Midbrain (tissue), 1 donor: ENCODE results near the gene C11orf91.
A peak's percentile ranks its signal among the peaks of the same experiment; 100 is the strongest.
"Not testable (repeated sequence)": the region's sequence is repeated elsewhere in the genome, so short reads cannot be mapped to it uniquely, and the experiment has no call there.

ENCODE experiments used
- DNase-seq: peaks from one replicate; lab custom pipeline; 2025; lab: John Stamatoyannopoulos, UW

The C11orf91 gene, protein sequence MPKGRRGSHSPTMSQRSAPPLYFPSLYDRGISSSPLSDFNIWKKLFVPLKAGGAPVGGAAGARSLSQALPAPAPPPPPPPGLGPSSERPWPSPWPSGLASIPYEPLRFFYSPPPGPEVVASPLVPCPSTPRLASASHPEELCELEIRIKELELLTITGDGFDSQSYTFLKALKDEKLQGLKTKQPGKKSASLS

DNA sequence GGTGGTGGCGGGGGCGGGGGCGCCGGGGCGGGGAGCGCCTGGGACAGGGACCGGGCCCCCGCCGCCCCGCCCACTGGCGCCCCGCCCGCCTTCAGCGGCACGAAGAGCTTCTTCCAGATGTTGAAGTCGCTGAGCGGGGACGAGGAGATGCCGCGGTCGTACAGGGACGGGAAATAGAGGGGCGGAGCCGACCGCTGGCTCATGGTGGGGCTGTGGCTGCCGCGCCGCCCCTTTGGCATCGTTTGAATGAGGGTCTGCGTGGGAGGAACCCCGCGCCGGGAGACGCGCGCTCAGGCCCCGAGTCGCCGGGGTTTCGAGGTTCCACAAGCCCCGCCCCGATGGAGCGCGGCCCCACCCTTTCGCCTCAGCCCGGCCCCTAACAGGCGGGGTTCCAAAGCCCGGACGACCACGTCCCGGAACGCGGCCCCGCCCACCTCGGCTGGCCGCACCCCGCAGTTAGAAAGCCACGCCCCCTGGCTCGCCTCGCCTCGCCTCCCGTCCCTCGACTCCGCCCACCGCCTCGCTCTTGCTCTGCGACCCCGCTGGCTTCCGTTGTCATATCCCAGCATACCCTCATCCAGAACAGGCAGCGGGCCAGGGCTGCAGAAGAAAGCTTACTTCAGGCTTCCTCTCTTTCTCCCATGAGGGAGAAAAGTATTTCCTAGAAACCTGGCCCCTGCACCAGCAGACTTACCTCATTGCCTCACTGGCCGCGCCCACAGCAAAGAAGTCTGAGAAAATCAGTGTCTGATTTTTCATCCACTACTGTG lies at the start of gene C11orf91:
Gene C11orf91, minus strand, starts transcription at position 325 of the 770 bp plus-strand sequence. Its CDS starts 86 bp downstream, at position 239.
- peak; percentile 92 for DNase-seq

DNA sequence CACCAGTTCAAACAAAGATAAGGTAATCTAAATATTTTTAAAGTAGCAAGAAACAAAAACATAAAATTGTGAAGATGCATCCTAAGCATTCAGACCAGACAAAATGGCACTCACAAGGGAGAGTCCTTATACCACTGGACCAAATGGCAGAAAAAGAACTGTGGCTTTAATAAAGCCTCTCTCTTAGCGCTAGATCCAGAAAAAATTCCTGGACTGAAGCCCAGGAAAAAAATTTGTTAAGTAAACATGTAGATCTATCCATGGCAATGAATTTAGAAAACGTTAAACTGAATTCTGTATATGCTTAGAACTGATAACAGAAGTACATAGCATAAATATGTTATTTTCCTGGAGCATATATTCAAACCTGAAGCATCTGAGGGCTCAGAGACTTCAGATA lies 47.4 kb upstream of the C11orf91 start:
- no peak for DNase-seq

DNA sequence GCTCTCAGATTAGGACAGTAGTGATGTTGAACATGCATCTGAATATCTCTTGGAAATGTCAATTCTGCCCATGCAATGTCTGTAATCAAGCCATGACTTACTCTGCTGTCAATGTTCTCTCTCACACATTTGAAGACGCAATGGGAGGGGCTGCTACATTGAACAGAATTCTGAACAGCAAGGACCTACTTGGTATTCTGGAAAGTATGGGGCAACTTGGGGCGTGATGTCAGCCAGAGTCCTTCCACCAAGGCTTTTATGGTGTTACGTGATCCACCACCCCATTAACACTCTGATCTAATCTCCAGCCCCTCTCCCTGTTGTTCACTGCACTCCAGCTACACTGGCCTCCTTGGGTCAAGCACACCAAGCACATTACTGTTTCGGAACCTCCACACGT lies 42.7 kb upstream of the C11orf91 start:
- no peak for DNase-seq

DNA sequence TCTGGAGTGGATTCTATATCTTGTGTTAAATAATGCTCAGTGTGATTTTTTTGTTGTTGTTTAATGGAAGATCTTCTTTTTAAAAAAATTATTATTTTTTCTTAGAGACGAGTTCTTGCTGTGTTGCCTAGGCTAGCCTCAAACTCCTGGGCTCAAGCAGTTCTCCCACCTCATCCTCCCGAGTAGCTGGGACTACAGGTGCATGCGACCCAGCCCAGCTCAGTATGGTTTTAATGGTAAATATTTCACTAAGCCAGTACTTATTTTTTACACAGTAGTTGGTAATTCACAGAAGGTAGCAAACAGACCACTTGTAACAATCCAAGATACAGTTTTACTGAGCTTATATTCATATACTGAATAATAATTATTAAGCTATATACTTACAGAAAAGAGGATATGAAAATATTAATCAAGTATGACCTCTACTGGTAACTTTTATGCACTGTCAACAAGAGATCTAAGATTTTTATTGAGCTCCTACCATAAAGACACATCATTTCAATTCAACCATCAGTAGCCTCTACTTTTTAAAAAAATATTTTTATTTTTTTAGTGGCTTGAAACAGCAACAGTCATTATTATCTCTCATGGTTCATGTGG lies 41.7 kb upstream of the C11orf91 start:
- peak; percentile 10 for DNase-seq

DNA sequence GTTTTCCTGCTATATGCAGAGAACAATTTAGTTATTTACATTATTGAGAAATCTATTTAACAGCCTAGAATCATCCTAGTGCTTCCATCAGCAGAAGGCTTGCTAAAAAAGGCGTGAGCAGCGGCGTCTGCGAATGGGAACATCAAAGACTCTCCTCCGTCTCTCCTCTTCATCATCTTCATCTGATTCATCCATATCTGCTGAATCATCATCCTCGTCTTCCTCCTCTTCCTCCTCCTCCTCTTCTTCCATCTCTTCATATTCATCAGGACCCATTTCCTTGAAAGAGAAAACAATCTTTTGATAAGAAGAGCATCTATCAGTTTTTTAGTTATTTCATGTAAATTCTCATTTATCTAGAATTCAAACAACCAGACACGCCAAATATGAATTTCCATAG lies 41.2 kb upstream of the C11orf91 start:
- DNase-seq: no peak

DNA sequence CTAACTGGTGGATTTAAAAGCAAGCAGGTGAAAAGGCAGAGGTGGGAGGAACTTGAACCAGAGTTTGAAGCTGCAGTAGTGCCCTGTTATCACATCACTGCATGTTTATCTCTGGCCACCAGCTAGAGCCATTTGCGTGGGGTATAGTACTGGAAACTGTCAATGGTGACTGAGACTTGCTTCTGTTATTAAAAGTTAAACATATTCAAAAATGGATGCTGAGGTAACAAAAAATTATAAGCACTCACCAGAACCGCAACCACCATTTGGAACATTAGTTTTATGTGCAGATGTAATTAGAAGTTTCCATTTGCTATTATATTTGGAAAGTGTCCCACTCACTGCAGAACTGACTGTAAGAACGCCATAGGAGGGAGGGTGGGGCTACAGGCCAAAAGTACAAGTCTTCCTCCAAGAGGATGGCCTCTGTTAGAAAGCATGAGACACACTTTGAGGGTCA lies 36.8 kb upstream of the C11orf91 start:
- DNase-seq: no peak

DNA sequence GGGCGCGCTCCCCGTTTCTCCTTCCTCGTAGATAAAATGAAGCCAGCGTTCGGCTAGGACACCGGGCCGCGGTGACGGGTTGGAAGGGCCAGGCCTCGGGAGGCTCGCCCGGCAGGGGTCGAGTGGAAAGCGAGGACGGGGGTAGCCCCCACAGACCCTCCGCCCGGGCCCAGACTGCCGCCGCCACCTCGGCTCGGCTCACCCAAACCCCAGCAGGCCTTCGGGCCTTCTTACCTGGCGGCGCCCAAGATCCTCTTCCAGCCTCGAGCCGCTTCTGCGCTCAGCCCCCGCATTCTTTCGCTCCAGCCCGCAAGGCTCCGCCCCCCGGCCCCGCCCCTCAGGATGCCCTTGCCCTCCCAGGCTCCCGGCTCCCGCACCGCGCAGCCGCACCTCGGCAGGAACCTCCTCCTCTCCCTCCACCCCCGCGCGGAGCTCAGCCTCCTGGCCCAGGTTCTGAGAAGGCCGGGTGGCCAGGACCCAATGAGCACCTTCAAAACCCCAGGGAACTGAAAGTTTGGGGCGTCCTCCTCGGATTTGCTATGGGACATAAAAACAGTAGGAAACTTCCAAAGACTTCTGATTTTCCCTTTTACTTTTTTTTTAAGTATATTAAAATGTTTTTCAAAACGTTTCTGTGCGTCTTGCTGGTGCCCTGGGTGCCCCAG lies 35.7 kb upstream of the C11orf91 start, which contains the start of gene CD59:
Gene CD59, minus strand, starts transcription at position 276 of the 665 bp plus-strand sequence. CDS start 13,978 bp downstream, outside the sequence.
- DNase-seq: peak; percentile 90

DNA sequence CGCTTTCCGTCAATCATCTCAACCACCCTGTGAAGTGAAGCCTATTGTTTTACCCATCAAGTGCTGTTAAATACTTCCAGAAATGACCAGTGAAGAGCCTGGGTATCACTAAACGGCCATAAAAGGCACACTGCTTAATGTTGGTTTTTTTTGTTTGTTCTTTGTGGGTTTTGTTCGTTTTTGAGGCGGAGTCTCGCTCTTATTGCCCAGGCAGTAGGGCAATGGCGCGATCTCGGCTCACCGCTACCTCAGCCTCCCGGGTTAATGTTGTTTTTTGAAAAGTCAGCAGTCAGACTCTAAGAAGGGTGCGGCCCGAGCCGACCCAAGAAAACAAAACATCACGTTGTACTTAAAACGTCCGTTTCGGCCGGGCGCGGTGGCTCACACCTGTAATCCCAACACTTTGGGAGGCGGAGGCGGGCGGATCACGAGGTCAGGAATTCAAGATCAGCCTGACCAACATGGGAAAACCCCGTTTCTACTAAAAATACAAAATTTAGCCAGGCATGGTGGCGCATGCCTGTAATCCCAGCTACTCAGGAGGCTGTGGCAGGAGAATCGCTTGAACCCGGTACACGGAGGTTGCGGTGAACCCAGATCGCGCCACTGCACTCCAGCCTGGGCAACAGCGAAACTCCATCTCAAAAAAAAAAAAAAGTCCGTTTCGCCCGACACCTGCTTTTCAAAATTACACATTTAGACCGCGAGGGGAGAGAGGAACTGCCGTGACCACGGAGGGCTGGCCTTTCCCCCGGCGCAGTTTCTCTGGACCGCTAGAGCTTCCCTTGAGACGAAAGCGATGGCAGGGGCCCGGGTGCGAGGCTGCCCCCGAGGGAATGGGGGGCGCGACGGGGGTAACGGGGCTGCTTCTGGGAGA lies 34.9 kb upstream of the C11orf91 start:
- peak; percentile 62 for DNase-seq

DNA sequence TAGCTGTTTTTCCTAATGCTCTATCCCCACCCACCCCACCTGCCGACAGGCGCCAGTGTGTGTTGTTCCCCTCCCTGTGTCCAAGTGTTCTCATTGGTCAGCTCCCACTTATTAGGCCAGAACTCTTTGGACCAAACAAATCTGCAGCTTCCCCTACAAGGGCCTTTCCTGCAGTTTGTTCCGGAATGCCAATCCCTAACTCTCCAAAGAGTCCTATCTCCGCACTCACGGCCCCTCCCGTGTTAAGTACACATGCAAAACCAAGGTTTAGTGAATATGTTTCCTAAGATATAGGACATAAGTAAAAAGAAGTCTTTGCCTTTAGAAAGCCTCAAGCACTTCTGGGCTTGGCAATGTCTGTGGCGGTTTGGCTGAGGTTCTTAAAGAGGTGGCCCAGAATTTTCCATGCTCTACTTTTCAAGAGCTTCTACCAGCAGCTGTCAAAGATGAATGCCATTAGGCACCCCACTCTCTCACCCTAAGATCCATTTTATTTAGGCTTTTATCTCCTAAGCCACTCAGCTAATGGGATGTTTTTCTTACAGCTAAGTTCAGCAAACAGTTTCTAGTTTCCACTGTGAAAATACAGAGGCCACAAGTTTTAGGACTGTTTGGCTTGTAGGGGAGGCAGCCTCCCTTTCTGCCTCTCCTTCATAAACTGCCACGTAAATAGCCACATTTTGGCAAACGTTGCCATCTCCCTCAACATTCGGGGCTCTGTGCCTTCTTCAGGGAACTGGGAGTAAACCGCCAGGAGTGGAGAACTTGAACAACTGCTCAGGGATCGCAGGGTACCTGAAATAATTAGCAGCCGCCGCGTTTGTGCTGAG lies 34.0 kb upstream of the C11orf91 start:
- DNase-seq: peak; percentile 47

DNA sequence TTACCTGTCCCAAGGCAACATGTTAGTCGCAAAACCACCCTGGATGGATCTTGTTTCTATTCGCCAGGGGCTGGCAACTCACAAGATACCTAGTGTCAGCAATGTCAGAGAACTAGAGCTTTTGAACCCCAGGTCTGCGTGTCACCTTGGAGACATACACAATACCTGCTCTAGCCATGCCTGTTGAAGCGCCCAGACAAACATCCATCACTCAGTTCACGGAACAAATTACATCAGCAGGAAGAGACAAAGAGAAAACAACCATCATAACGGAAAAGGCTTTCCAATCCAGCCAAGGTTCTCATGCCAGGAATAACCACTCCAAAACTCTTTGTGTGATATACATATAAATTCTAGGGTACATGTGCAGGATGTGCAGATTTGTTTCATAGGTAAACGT lies 33.4 kb upstream of the C11orf91 start:
- no peak for DNase-seq

DNA sequence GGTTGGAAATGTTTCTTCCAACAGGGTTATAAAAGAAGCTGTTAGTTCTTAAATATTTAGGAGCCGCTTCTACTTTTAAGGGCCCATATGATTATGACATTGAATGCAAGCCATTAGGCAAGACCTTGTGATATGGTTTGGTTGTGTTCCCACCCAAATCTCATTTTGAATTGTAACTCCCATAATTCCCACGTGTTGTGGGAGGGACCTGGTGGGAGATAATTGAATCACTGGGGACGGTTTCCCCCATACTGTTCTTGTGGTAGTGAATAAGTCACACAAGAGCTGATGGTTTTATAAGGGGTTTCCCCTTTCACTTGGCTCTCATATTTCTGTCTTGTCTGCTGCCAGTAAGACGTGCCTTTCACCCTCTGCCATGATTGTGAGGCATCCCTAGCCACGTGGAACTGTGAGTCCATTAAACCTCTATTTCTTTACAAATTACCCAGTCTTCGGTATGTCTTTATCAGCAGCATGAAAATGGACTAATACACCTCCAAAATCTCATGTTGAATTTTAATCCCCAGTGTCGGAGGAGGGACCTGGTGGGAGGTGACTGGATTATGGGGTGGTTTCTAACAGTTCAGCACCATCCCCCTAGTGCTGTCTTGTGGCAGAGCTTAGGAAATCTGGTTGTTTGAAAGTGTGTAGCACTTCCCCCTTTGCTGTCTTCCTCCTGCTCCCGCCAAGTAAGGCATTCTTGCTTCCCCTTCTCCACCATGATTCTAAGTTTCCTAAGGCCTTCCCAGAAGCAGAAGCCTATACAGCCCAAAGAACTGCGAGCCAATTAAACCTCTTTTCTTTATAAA lies 31.3 kb upstream of the C11orf91 start:
- DNase-seq: no peak

DNA sequence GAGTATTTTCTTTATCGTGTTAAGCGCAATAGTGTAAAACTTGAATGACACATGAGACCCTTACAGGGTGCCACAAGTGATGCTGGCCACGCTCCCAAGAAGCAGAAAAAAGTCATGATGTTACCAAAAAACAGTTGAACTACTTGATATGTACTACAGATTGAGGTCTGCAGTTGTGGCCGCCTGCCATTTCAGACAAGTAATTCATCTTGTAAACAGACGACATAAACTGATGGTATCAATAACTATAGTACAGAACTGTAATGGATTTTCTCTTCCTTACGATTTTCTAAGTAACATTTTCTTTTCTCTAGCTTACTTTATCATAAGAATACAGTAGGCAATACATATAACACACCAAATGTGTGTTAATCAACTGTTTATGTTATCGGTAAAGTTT lies 30.1 kb upstream of the C11orf91 start:
- DNase-seq: no peak

DNA sequence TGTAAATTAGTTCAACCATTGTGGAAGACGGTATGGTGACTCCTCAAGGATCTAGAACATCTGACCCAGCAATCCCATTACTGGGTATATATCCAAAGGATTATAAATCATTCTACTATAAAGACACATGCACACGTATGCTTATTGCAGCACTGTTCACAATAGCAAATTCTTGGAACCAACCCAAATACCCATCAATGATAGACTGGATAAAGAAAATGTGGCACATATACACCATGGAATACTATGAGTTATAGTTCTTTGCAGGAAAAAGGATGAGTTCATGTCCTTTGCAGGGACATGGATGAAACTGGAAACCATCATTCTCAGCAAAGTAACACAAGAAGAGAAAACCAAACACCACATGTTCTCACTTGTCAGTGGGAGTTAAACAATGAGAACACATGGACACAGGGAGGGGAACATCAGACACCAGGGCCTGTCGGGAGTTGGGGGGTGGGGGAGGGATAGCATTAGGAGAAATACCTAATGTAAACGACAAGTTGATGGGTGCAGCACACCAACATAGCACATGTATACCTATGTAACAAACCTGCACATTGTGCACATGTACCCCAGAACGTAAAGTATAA lies 28.5 kb upstream of the C11orf91 start:
- not testable (repeated sequence) for DNase-seq

DNA sequence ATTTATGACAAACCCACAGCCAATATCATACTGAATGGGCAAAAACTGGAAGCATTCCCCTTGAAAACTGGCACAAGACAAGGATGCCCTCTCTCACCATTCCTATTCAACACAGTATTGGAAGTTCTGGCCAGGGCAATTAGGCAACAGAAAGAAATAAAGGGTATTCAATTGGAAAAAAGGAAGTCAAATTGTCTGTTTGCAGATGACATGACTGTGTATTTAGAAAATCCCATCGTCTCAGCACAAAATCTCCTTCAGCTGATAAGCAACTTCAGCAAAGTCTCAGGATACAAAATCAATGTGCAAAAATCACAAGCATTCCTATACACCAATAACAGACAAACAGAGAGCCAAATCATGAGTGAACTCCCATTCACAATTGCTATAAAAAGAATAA lies 26.9 kb upstream of the C11orf91 start:
- not testable (repeated sequence) for DNase-seq

DNA sequence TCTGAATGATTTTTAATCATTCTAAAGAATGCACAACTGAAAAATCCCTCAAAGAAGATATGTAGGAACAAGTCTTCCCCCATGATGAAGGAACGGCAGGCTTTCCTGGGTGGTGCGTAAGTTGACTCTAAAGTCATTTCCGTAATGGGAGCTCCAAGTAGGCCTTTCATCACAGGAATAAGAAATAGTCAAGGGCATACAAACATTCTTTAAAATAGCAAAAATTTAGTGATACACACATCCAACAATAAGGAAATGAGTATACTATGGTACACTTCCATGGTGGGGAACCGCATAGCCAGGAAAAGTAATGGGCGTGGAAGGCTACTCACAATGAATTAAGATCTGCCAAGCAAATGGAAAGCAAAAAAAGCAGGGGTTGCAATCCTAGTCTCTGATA lies 24.9 kb upstream of the C11orf91 start:
- no peak for DNase-seq

DNA sequence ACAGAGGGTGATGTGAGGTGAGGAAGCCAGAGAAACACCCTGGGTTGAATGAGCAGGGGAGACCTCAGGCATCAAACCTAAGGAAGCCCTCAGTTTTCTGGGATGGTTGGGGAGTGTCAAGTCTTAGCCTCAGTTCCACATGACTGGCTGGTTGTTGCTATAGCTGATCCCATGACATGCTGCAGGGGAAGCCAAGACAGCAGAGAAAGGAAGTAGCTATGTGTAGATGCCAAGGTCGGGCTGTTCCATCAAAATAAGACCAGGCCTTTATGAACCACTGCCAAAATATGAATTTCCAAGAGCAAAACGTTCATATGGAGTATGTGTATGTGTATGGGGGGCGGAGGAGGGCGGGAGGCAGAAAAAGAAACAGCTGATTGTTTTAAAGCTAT lies 24.0 kb upstream of the C11orf91 start:
- peak; percentile 48 for DNase-seq

DNA sequence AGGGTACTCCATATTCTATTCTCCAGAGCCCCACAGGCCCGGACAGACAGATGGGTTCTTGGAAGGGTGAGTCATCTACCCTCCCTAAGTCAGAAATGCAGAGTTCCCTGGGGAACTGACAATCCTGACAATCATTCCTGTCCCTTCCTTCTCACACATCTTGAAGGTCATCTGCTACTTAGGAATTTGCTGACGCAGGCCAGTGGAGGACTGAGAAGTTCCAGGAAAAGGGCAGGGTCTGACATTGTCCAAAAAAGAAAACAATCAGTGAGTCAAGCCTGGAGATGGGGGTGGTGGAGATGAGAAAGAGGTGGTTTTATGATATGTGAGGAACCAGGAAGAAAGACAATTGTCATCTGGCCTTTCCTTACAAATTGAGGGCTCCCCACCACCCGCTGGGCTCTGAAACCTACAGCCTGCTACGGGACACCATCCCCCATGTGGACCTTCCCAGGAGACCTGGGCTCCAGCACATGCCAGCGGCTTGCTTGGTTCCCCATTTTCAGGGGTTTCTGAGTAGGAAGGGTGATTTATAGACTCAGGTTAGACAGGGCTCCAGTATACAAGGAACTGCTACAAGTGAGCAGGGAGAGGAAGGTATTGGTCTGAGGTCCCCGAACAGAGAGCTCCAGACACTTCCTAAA lies 22.7 kb upstream of the C11orf91 start:
- DNase-seq: no peak

DNA sequence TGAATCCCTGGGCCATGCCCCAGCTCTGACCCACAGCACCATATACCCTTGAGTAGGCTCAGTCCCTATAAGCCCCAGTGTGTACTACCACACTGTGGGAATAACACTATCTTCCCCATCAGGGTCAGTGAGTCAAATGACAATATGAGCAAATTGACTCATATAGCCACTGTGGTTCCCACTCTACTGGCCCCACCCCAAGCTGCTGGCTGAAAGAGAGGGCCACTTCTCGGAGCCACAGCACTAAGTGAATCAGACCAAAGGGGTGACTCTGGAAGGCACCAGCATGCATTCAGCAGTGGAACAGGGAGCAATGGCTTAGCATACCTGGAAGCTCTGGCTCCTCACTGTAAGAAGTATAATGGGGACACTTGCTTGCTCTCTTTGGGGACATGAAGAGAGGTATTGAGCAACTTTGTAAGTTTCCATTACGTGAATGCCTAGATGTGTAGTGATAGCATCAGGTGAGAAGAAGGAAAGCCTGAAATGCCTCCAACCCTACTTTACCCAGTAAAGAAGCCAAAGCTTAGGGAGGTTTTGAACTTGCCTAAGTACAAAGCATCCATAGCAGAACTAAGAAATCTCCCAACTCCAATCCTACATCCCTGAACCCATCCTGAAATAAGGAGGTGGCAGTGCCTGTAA lies 22.1 kb upstream of the C11orf91 start:
- DNase-seq: no peak
